ENCODE results near the gene CHRNA7.

DNA sequence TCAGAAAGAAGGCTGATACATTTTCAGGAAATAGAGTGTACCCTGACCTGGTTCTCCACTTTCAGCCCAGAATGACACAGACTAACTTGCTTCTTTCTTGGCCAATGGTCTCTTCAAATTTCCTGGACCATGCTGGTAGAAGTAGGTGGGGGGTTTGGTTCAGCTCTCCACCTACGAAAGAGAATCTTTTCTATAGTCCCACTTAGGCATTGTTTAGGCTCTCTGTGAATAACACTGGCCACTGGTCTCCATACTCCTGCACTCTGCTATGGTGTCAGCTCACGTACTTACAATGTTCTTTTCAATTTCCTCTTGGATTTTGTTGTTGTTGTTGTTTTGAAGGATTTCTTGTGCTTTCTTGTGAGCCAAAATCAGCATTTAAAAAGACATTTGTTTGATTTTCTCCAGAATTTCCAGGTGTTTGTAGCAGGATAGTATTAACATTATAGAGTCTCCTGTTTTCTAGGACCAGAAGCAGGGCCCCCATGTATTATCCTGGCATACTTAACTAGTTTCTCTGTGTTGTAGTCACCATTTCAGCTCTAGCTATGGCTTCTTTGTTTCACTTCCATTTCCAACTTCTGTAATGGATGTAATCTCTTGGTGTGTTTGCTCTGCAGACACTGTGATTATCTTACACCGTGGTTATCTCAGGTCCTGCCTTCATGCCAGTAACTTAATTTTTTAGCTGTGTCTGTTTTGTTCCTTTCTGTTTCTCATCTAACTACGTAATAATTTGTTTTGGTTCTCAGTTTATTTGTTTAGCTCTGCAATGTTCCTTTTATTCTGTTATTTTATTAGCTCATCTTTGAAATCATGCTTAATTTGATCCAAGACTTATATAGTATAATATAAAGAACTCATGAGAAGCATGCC lies 61.4 kb downstream of the CHRNA7 start:
- TF ChIP-seq EZH2 (IDR thresholded peaks at IDR 0.05) (no peak), POLR2AphosphoS5 (IDR thresholded peaks at IDR 0.05; ENCODE audit: borderline replicate concordance, low read depth, low read length) (no peak), FOXP2 (optimal IDR thresholded peaks at IDR 0.05; ENCODE audit: control extremely low read depth, extremely low read length, insufficient read depth) (no peak)

Measured in SK-N-MC (cell line).